ENCODE results near the gene ARMH3. TPM values are rescaled to one million over a fixed set of nuclear protein-coding genes. Genes with fewer than 3 reads are reported as not detected.

ARMH3 gene
- total and polyA plus RNA-seq, 10 of the 15 experiments (the other 5 are each of a cell fraction or from before 2014, with no cell fraction given) = 13.0 to 33.0 (median 16.4) TPM

DNA sequence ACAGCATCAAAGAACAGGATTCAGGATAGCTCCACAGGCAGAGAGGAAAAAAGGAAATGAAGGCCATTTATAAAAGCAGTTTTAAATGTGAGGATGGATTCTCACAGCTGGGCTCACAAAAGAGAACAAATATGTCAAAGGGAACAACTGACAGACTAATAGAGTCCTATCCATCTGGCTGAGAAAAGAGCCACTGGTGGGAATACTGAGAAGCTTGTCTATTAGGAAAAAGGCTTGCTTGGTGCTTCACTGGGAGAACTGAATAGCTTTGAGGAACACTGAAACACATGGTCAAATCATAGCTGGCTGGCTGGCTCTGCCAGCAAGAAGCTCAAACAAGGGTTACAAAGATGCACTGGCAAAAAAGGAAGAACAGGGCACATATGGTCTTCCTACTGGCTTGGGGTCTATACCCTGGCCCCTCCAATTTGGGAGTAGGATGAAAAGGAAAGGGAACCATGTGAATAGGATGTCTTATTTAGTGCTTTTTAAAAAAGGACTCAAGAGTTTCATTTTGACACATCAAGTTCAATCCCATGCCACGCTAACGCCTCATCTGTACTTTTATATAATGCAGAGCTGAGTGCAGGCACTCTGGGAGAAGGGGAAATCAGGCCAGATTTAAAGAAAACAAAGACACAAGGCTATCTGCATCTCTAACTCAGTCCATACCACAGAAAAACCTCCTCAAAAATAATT lies 167.6 kb downstream of the ARMH3 start (continued):
- TF ChIP-seq, protein P1, sequence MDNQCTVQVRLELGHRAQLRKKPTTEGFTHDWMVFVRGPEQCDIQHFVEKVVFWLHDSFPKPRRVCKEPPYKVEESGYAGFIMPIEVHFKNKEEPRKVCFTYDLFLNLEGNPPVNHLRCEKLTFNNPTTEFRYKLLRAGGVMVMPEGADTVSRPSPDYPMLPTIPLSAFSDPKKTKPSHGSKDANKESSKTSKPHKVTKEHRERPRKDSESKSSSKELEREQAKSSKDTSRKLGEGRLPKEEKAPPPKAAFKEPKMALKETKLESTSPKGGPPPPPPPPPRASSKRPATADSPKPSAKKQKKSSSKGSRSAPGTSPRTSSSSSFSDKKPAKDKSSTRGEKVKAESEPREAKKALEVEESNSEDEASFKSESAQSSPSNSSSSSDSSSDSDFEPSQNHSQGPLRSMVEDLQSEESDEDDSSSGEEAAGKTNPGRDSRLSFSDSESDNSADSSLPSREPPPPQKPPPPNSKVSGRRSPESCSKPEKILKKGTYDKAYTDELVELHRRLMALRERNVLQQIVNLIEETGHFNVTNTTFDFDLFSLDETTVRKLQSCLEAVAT (IDR thresholded peaks at IDR 0.05) = no peak
- TF ChIP-seq SRF (IDR thresholded peaks at IDR 0.05; ENCODE audit: low read depth in 2 of 2, low read length in 2 of 2) (no peak), JUND (IDR thresholded peaks at IDR 0.05; ENCODE audit: low read depth, low read length) (peak; percentile 36; the same call in 1 of the 2 replicates)

DNA sequence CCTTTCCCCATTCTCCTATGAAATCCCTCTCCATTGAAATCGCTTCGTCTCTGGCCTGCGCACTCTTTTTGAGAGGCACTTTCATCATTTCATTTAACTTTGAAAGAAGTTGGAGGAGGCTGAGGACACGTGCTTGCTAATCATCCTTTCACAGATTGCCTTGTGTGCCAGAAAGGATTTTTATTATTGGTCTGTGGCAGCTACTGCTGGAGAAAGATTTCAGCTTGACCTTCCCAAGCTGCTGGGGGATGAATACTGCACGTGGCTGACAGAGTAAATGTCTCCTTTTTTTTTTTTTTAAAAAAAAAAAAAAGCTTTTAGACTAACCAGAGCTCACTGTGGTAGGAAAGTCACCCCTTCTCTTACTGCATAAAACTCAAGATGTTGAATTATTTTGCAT lies 168.2 kb downstream of the ARMH3 start:
- Histone ChIP-seq H3K4me1 (ENCODE audit: control insufficient read depth, insufficient read depth, low read length) (peaks cover 22% of the 10 kb centered on the region), H3K4me3 (no peak overlapping the region), H4K20me1 (ENCODE audit: control insufficient read depth, insufficient read depth) (no peaks in the 10 kb centered on the region), H3K9ac (ENCODE audit: control insufficient read depth, insufficient read depth, low read length) (no peak overlapping the region), H3K4me2 (ENCODE audit: control insufficient read depth, insufficient read depth) (no peak overlapping the region), H3K79me2 (ENCODE audit: control insufficient read depth, insufficient read depth, low read length) (no peaks in the 10 kb centered on the region), H3K36me3 (ENCODE audit: control insufficient read depth in 2 of 2, insufficient read depth in 2 of 2, low read length in 1 of 2) (peaks cover 0 to 3% of the 10 kb centered on the region in 2 experiments; a peak in 2 of 4 replicates), H3K9me3 (replicated peaks; ENCODE audit: control insufficient read depth, insufficient read depth, low read length) (no peaks in the 10 kb centered on the region), H2AFZ (ENCODE audit: control insufficient read depth, low read depth, low read length) (no peak overlapping the region), H3K27me3 (replicated peaks in 1 of 2; ENCODE audit: control insufficient read depth in 2 of 2, insufficient read depth in 2 of 2, low read length in 1 of 2) (no peaks in the 10 kb centered on the region), H3K27ac (ENCODE audit: control insufficient read depth, insufficient read depth) (peak overlapping the region; percentile 67)
- TF ChIP-seq, protein P2, sequence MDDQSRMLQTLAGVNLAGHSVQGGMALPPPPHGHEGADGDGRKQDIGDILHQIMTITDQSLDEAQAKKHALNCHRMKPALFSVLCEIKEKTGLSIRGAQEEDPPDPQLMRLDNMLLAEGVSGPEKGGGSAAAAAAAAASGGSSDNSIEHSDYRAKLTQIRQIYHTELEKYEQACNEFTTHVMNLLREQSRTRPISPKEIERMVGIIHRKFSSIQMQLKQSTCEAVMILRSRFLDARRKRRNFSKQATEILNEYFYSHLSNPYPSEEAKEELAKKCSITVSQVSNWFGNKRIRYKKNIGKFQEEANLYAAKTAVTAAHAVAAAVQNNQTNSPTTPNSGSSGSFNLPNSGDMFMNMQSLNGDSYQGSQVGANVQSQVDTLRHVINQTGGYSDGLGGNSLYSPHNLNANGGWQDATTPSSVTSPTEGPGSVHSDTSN (IDR thresholded peaks at IDR 0.05; ENCODE audit: insufficient replicate concordance, low read depth, low read length) = no peak
- TF ChIP-seq BCL11A (IDR thresholded peaks at IDR 0.05; ENCODE audit: low read depth, low read length) = no peak
- TF ChIP-seq NFXL1 (IDR thresholded peaks at IDR 0.05; ENCODE audit: borderline replicate concordance) = no peak
- TF ChIP-seq SIX5 (IDR thresholded peaks at IDR 0.05; ENCODE audit: low read depth, low read length, severe bottlenecking) = no peak
- in situ Hi-C loops (cut with MboI) = no loop called here
- ChIA-PET SMC1A (ENCODE audit: uncharacterized antibody, unreplicated experiment) (interaction anchor here (0.7 to 9.0 kb wide), 26 partner anchors 8 to 186 kb away, joined by 3 to 408 read pairs (median 8); partner anchors contain the start of gene OGA), RAD21 (ENCODE audit: unreplicated experiment) (interaction anchor here (0.8 to 12.3 kb wide), 17 partner anchors 8 to 185 kb away, joined by 3 to 467 read pairs (median 13); partner anchors contain the start of gene KCNIP2), CTCF (interaction anchor here (0.6 to 17.9 kb wide), 29 partner anchors 10 to 243 kb away, joined by 3 to 543 read pairs (median 8); partner anchors contain the start of genes HPS6 and KCNIP2), POLR2A (interaction anchor here (0.6 to 5.8 kb wide), 16 partner anchors 8 to 164 kb away, joined by 3 to 55 read pairs (median 6); no protein-coding TSS in a partner anchor)
- 89% methylated on average over 5 of the region's 5 CpGs for WGBS (ENCODE audit: insufficient coverage, insufficient replicate concordance, low lambda C conversion rate, missing lambda C conversion rate)
- FAIRE-seq = no peak
- no TSS peak for BruUV-seq (replicated peaks)
- DNase-seq (ENCODE audit: low read depth, low spot score) = no peak
- intact Hi-C loops (cut with micrococcal nuclease; ENCODE audit: unreplicated experiment) = no loop called here
- no peak for ATAC-seq
